GM12801 (cell line): ENCODE data around the gene IL26.

Experiments used
- TF ChIP-seq, protein P1 (sequence below): IDR thresholded peaks from one replicate; pipeline ENCODE4 v1.5.1; 2011; ENCODE audit warnings: control low read depth; ENCODE audit not compliant: insufficient read length; ENCODE audit errors: extremely low read depth

The IL26 gene

DNA sequence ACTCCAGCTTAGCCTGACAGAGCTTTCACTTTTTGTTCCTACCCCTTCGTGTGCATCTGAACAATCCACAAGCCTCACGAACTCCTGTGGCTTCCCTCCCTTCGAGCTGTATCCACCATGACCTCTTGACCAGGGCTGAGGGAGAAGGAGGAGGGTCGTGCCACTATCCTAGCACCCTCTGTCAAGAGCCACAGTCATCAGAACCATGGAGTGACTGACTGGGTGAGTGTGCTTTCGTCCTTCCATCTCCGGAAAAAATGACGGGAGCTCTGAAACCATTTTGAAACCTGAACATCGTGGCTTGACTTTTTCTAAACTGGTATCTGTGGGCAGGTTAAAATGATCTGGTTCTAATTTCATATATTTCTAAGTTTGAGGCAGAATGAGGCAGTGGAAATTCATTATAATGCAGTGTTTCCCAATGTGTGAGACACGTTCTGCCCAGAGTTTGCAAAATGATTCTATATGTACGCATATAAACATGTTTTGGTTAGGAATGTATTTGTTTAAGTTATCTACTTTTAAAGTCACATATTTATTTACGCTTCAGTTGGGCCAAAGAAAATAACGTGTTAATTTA, 27.0 kb downstream of the IL26 start:
- TF ChIP-seq, protein P1, sequence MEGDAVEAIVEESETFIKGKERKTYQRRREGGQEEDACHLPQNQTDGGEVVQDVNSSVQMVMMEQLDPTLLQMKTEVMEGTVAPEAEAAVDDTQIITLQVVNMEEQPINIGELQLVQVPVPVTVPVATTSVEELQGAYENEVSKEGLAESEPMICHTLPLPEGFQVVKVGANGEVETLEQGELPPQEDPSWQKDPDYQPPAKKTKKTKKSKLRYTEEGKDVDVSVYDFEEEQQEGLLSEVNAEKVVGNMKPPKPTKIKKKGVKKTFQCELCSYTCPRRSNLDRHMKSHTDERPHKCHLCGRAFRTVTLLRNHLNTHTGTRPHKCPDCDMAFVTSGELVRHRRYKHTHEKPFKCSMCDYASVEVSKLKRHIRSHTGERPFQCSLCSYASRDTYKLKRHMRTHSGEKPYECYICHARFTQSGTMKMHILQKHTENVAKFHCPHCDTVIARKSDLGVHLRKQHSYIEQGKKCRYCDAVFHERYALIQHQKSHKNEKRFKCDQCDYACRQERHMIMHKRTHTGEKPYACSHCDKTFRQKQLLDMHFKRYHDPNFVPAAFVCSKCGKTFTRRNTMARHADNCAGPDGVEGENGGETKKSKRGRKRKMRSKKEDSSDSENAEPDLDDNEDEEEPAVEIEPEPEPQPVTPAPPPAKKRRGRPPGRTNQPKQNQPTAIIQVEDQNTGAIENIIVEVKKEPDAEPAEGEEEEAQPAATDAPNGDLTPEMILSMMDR: no peak

DNA sequence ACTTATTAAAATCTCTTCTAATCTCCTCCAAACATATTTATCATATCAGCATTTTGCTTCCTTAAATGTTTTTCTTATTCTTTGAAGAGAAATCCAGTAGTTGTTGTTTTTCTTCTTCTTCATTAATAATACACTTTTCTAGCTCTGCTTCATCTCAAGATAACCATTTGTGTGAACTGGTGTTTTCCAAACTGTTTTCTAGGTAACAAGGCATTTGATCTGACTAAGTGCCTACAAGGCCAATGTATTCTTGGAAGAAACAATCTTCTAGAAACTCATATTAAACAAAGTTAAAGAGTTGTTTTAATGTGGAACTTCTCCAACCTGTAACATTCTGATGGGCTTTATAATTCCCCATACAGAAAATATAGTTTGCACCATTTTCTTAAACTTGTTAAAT, 35.3 kb downstream of the IL26 start:
- TF ChIP-seq, protein P1: no peak

DNA sequence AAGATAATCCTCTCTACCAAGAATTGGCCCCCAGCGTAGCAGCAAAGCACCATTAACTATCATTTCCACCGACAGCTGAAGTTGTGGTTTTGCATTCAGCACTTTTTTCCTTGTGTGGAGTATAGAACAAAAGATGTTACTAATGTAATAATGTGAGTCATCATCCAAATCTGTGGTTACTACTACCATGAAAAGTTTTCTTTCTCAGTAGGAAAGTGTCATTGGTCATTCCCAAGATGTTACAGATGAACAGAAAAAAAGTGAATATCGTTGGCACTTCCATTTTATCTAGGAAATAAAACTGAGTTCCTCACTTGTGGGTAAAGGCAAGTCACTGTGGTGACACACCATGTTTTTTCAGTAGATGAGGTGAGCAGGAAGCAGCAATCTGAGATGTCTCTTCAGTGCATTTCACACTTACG, 35.8 kb downstream of the IL26 start:
- TF ChIP-seq, protein P1: no peak

DNA sequence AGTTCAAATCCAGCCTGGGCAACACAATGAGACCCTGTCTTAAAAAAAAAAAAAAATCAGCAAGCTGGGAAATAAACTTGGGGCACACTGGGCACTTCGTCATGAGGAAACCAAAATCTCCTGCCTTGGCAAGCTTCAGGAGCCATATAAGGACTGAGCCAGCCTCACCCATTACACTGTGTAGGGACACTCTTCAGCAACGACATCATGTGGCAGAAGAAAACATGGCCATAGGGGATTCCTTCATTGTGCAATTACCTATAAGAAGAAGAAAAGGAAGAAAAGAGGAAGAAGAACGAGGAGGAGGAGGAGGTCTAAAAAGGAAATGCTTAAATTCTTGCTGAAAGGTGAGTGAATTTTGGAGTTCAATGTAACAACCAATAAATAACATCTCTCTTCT, 40.0 kb downstream of the IL26 start:
- TF ChIP-seq, protein P1: no peak

DNA sequence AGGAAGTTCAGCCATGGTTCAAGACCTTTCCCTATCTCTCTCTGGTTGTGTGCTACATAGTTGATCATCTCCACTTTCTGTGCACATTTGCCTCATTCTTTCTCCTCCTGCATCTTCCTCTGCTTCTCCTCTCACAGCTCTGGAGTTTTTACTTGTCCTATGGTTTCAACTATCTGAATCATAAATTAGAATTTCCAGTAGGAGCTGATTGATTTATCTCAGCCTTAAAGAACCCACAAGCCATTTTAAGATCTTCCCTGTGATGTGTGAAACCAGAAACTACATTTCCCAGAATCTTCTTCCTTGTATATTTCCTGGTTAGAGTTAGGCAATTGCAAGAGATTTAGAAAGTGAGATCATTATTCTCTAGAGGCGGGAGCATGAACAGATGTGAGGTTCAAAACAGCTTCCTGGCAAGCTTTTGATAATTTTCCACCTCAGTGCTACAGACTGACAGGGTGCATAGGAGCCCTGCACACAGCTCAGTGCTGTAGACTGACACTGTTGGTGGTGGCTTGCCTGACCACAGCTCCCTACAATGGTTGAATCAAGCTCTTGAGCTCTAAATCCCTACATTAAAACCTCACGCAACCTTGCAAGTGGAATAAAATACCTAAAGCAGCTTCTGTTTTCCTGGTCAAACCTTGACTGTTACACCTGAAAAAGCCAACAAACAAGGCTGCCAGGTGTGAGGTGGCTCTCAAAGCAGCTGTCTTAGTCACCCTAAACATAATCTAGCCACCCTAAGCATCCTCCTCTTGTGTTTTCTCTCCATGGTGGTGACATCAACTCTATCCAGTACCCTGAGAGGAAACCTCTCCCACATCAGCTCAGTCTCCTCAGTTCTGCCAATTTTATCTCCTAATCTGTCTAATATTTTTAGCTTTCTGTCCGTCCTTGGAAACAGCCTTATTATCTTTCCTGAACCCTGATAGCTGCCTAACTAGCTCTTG, 44.5 kb downstream of the IL26 start:
- TF ChIP-seq, protein P1: no peak

DNA sequence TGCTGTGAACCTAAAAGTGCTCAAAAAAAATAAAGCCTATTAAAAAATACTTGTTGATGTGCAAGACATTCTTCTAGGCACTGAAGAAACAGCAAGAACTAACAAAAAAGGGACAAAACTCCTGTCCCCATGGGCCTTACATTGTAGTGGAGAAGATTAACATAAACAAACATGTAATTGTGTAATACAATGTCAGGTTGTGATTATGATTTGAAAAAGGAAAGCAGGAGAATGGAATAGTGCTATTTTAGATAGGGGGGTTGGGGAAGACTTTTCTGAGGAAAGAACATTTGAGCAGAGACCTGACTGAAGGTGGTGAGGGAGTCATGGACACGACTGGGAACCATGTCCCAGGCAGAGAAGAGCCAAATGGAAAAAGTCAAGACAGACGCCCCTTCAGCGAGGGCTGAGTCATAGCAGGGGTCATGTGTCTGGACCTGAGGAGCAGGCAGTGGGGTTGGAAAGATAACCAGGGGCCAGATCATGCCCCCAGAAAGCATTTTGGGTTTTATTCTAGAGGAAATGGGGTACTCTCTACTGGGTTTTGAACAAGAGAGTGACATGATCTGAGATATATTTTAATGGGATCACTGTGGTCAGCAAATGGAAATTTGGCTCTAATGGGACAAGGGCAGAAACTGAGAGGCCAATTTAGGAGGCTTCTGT, 46.7 kb downstream of the IL26 start:
- TF ChIP-seq, protein P1: no peak

DNA sequence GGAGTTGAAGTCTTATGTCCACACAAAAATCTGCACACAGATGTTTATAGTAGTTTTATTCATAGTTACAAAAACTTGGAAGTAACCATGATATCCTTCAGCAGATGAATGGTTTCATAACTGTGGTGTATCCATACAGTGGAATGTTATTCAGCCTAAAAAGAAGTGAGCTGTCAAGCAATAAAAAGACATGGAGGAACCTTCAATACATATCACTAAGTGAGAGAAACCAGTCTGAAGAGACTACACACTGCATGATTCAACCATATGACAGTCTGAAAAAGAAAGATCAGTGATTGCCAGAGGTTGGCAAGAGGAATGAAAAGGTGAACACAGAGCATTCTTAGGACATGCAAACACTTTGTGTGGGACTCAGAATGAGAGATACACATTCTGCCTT, 47.4 kb downstream of the IL26 start:
- TF ChIP-seq, protein P1: no peak
